ENCODE data around the gene HNRNPAB.
"Not testable (repeated sequence)": the region's sequence is repeated elsewhere in the genome, so short reads cannot be mapped to it uniquely, and the experiment has no call there.

Gene HNRNPAB

DNA sequence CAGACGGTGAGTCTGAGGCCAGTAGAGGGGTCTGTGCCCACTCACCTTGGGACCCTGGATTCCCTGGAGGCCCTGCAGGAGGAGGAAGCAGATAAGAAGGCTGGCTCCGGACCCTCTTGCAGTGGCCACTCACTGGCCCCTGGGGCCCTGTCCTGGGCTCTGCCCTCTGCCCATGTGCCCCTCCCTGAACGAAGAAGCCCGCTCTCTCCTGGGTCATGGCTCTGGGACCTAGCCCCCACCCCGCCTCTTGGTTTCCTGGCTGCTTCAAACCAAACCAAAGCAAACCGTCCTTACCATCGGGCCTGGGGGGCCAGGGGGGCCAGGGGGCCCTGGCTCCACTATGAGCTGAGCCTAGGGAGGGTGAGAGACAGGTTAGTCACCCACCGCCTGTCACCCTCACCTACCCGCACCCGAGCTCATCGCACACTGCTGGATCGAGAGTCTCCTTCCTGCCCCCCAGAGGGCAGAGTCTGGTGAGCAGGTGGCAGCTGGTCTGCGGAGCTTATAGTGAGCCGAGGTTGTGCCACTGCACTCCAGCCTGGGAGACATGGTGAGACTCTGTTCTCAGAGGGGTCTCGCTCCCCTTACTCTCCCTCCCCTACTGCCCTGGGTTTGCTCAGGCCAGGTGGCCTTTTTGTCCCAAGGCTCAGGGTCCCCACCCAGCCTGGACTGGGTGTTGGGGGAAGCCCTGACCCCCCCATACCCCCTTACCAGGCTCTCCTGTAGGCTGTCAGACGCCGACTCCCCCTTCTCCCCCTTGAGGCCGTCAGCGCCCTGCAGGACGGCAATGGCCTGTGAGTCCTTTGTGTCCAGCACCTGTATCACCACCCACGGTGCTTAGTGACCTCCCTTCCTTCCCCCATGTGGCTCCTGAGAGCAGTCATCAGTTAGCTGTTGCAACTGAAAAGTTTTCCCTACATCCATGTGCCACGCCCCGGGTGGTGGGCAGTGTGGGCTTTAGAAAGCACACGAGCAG, 43.4 kb downstream of the HNRNPAB start:
- DNase-seq, result no peak

DNA sequence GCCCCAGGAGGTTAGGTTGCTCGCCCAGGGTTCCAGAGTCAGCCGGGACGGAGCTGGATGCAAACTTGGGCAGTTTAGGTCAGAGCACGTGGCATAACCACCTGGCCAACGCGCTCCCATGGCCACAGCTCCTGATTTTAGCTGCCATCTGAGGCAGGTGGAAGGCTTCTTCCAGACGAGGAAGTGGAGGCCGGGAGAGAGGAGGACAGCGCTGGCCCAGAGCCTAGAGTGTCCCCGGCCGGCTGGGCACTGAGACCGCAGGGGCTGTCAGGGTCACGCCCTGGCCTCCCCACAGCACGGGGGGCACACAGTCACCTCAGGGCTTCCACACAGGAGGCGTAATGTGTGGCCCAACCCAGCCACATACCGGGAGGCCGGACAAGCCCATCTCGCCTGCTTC, 44.4 kb downstream of the HNRNPAB start:
- no peak for DNase-seq

DNA sequence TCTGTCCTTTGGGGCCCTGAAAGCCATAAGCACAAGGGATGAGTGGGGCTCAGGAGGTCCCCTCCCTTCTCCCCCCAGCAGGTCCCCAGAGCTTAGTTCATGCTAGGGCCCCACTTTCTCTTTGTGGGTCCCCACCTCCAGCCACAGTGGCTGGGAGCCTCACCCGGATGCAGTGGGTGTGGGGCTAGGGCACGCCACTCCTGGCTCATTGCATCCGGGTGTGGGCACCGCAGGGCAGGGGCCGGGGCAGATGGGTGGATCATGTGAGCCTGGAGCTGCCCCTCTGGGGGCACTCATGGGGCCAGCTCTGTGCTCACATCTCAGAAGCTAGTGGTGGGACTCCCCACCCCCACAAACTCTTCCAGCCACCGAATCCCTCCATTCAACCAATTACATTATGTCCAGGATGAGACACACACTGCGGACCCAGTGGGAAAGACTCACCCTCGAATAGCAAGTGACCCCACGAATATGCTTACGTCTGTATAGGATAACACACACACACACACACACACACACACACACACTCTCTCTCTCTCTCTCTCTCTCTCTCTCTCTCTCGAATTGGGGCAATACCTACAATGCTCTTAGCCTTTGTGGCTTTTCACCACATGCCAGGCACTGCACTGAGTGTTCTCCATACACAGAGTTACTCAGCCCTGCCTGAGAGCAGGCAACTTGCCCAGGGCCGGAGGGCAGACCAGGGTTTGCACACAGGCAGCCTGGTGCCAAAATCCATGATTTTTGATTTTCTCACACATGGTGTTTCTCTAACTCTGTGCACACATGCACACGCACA, 45.1 kb downstream of the HNRNPAB start:
- no peak for DNase-seq

DNA sequence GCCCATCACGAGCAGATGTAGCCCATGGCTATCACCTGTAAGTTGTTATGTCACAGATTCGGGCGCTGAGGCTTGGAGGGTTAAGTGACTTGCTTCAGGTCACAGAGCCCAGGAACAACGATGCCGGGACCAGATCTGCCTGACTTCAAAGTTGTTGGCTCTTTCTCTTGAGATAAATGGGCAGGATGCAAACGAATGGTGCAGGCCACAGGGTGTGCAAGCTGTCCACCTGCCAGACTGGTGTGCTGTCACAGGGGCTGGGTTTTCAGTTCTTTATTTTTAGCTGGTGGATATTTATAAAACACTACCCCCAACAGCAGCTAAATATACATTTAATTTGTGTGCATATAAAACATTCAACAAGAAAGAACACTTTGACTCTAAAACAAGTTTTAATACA, 45.9 kb downstream of the HNRNPAB start:
- DNase-seq, result no peak

DNA sequence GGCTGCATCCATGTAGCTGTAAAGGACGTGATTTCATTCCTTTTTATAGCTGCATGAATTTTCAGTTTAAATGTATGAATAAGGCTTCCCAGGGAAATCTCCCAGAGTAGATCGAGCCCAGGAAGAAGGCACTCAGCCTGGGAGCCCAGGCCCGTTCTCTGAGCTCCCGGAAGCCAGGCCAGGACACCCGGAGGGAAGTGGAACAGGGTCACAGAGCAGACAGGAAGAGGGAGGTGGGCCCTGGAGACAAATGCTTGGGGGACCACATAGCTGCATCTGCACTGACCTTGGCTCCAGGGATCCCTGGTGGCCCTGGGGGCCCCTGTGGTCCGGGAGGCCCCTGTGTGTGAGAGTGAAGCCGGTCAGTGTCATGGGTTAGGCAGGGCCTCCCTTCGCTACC, 47.9 kb downstream of the HNRNPAB start:
- DNase-seq, result no peak

DNA sequence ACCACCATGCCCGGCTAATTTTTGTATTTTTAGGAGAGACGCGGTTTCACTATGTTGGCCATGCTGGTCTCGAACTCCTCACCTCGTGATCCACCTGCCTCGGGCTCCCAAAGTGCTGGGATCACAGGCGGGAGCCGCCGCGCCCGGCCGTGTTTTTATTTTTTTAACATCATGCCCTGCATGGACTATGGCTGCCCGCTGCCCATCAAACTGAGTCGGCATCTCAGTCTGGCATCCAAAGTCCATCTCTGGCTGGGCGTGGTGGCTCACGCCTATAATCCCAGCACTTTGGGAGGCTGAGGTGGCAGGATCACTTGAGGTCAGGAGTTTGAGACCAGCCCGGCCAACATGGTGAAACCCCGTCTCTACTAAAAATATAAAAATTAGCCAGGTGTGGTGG, 49.3 kb downstream of the HNRNPAB start:
- DNase-seq, result not testable (repeated sequence)

DNA sequence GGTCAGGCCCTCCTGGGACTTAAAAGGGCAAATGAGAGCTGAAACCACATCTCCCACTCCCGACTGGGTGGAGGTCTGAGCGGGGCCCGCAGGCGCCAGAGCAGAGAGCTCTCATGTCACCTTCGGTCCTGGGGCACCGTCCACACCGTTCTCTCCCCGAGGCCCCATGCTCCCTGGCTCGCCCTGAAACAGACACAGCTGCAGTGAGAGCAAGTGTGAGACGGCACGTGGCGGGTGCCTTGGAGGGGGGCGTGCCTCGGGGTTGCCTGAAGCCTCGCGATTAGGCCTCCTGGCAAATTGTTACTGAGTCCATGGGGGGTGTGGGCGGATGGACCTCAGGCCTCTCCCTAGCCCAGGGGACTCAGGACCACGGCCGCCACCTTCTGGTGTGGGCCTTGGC, 52.4 kb downstream of the HNRNPAB start:
- DNase-seq, result no peak

DNA sequence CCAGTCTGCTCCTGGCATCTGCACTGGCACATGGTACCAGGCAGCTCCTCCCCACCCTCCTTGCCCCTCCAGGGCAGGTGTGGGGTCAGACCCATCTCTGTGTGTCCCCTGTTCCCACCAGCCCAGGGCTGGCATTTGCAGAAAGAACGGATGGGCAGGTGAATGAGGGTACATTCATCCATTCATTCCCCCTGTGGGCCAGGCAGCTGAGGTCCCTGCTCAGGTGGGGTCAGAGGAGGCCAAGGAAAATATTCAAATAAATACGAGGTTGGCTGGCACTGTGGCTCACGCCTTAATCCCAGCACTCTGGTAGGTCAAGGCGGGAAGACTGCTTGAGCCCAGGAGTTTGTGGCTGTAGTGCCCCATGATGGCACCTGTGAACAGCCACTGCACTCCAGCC, 53.3 kb downstream of the HNRNPAB start:
- no peak for DNase-seq

DNA sequence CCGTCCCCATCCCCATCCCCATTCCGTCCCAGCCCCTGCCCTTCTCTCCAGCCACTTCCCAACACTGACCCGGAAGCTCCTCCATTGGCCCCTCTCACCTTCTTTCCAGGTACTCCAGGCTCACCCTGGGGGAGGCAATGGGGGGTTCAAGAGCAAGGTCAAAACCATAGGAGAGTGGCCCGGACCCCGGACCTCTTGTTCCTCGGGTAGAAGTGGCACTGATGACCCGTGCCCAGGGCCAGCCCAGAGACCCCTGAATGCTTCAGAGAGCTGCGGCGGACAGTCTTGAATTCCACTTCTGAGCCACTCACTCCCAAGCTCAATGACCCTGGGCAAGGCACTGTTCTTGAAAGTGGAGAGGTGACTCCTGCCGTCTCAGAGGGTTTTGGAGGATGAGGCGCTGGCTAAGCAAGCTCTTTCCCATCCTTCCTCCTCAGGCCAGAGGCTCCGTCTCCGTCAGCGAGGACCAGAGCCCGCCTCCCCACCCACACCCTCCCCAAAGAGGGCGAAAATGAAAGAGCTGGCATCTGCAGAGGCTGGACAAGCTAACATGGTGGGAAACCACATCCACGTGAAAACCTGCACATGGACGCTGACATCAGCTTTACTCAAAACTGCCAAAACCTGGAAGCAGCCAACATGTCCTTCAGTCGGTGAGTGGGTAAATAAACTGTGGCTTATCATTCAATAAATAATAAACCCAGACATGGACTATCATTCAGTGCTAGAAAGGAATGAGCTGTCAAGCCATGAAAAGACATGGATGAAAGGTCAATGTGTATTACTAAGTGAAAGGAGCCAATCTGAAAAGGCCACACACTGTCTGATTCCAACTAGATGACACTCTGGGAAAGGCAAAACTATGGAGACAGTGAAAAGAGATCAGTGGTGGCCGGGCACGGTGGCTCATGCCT, 55.5 kb downstream of the HNRNPAB start:
- DNase-seq, result no peak
